Stimulated activated CD4-positive, alpha-beta T cell treated with anti-CD3 and anti-CD28 coated beads, Interleukin-15, amount 100 ng/mL, for 48 hours (primary cell): Measurements from ENCODE around the gene CRACDL.

ENCODE experiments used
- DNase-seq, 2 donors: peaks; one replicate each; pipeline ENCODE4 v3.0.0-alpha.2; 2020; ENCODE audit warnings: low read depth in 2 of 2

The CRACDL gene

GRCh38 chr2:98935777-98936352 is at the start of gene CRACDL:
CRACDL (minus strand) TSS chr2:98936225; CDS start chr2:98846800, 89,425 bp downstream.
- no peak for DNase-seq

- no peak for DNase-seq
These were observed 39.6 kb upstream of the CRACDL start for GRCh38 chr2:98975611-98976010.

- DNase-seq = no peak
These were observed 36.6 kb upstream of the CRACDL start for GRCh38 chr2:98972582-98973167.

GRCh38 chr2:98959810-98960507 is 23.9 kb upstream of the CRACDL start:
- DNase-seq = no peak

- DNase-seq = no peak
These were observed 16.9 kb upstream of the CRACDL start for GRCh38 chr2:98952966-98953365.

- no peak for DNase-seq
These were observed 13.1 kb upstream of the CRACDL start for GRCh38 chr2:98948956-98949739.

- DNase-seq = no peak
These were observed 11.5 kb upstream of the CRACDL start for GRCh38 chr2:98947554-98947953.

- no peak for DNase-seq
These were observed 10.8 kb upstream of the CRACDL start for GRCh38 chr2:98946855-98947254.

- no peak for DNase-seq
These were observed 8.8 kb upstream of the CRACDL start for GRCh38 chr2:98944775-98945174.

GRCh38 chr2:98940102-98940501 is 4.1 kb upstream of the CRACDL start:
- DNase-seq = no peak

GRCh38 chr2:98937906-98938305 is 1.9 kb upstream of the CRACDL start:
- DNase-seq = no peak

- no peak for DNase-seq
These were observed 627 bp upstream of the CRACDL start for GRCh38 chr2:98936353-98937351.

GRCh38 chr2:98935111-98935770 is 784 bp downstream of the CRACDL start:
- DNase-seq = no peak

GRCh38 chr2:98932778-98933343 is 3.2 kb downstream of the CRACDL start:
- no peak for DNase-seq

- no peak for DNase-seq
These were observed 3.9 kb downstream of the CRACDL start for GRCh38 chr2:98932164-98932563.

GRCh38 chr2:98931596-98931995 is 4.4 kb downstream of the CRACDL start:
- DNase-seq = no peak

- no peak for DNase-seq
These were observed 6.1 kb downstream of the CRACDL start for GRCh38 chr2:98929920-98930319.

GRCh38 chr2:98928242-98928641 is 7.8 kb downstream of the CRACDL start:
- no peak for DNase-seq

GRCh38 chr2:98927027-98927426 is 9.0 kb downstream of the CRACDL start:
- DNase-seq = no peak

GRCh38 chr2:98926601-98927000 is 9.4 kb downstream of the CRACDL start:
- DNase-seq = no peak
